Progenitor cell of endocrine pancreas (in vitro differentiated cells): ENCODE results near the gene GALNT16. TPM values are rescaled to one million over a fixed set of nuclear protein-coding genes. Genes with fewer than 3 reads are reported as not detected.

Source experiments
- DNase-seq: peaks from one replicate; pipeline ENCODE4 v3.0.0; 2021; ENCODE audit warnings: low spot score; ENCODE audit not compliant: unreplicated experiment
- H3K27ac Mint-ChIP-seq: 2 replicates; pipeline ENCODE4 v1.8.0; 2021; ENCODE audit warnings: mild to moderate bottlenecking, moderate library complexity, mixed read lengths
- H3K27me3 Mint-ChIP-seq: 2 replicates; pipeline ENCODE4 v1.8.0; 2021; ENCODE audit warnings: mixed read lengths
- H3K36me3 Mint-ChIP-seq: 2 replicates; pipeline ENCODE4 v1.8.0; 2022; ENCODE audit warnings: mixed read lengths; ENCODE audit not compliant: insufficient read depth
- H3K4me1 Mint-ChIP-seq: 2 replicates; pipeline ENCODE4 v1.8.0; 2021; ENCODE audit warnings: low read depth, mixed read lengths
- H3K4me3 Mint-ChIP-seq: 2 replicates; pipeline ENCODE4 v1.8.0; 2021; ENCODE audit warnings: low read depth, mild to moderate bottlenecking, moderate library complexity, mixed read lengths
- H3K9me3 Mint-ChIP-seq: 2 replicates; pipeline ENCODE4 v1.8.0; 2021; ENCODE audit warnings: low read depth, mixed read lengths
- total RNA-seq: library from RNA; stranded (reverse); gene quantifications from 2 replicates; pipeline ENCODE4 v1.2.1, GENCODE V29; 2021
- TF ChIP-seq, protein P1 (sequence below): fragments of 200-600 bp; sonication (generic); IDR thresholded peaks from one replicate; pipeline ENCODE4 v1.5.0; 2021; ENCODE audit warnings: antibody characterized with exemption, mild to moderate bottlenecking; ENCODE audit not compliant: unreplicated experiment

GALNT16 gene
- total RNA-seq, 1 donor from 2014 or later, result 12.7 TPM

- TF ChIP-seq, protein P1, sequence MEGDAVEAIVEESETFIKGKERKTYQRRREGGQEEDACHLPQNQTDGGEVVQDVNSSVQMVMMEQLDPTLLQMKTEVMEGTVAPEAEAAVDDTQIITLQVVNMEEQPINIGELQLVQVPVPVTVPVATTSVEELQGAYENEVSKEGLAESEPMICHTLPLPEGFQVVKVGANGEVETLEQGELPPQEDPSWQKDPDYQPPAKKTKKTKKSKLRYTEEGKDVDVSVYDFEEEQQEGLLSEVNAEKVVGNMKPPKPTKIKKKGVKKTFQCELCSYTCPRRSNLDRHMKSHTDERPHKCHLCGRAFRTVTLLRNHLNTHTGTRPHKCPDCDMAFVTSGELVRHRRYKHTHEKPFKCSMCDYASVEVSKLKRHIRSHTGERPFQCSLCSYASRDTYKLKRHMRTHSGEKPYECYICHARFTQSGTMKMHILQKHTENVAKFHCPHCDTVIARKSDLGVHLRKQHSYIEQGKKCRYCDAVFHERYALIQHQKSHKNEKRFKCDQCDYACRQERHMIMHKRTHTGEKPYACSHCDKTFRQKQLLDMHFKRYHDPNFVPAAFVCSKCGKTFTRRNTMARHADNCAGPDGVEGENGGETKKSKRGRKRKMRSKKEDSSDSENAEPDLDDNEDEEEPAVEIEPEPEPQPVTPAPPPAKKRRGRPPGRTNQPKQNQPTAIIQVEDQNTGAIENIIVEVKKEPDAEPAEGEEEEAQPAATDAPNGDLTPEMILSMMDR, result no peak
- H3K27ac Mint-ChIP-seq, result no peak overlapping the region
Observed at GRCh38 chr14:69237584-69237983, 22.4 kb upstream of the GALNT16 start.

DNA sequence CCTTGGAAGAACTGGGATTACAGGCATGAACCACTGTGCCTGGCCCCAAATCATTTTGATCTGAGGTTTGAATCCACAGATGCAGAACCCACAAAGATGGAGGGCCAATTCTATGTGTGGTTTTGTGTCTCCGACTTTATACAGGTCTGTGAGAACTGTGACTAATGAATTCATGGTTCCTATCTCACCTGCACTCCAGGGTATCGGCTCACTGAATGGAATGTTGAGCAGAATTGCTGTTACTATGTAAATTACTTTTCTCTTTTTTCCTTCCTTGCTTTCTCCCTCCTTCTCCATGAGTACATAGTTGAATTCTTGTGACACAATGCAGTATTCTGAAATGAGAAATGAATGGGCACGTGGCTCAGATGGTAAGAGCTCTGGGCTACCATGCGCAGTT is 21.1 kb upstream of the GALNT16 start:
- Mint-ChIP-seq H3K27me3 (no peaks in the 10 kb centered on the region), H3K9me3 (no peaks in the 10 kb centered on the region), H3K27ac (no peak overlapping the region), H3K36me3 (peaks cover 17% of the 10 kb centered on the region), H3K4me3 (no peak overlapping the region), H3K4me1 (no peaks in the 10 kb centered on the region)
- TF ChIP-seq, protein P1, result no peak
- no peak for DNase-seq

More at GRCh38 chr14:69237584-69237983, 22.4 kb upstream of the GALNT16 start:
- Mint-ChIP-seq H3K36me3 (peaks cover 19% of the 10 kb centered on the region), H3K9me3 (no peaks in the 10 kb centered on the region), H3K4me3 (no peak overlapping the region), H3K27me3 (no peaks in the 10 kb centered on the region), H3K4me1 (no peaks in the 10 kb centered on the region)
- no peak for DNase-seq

DNA sequence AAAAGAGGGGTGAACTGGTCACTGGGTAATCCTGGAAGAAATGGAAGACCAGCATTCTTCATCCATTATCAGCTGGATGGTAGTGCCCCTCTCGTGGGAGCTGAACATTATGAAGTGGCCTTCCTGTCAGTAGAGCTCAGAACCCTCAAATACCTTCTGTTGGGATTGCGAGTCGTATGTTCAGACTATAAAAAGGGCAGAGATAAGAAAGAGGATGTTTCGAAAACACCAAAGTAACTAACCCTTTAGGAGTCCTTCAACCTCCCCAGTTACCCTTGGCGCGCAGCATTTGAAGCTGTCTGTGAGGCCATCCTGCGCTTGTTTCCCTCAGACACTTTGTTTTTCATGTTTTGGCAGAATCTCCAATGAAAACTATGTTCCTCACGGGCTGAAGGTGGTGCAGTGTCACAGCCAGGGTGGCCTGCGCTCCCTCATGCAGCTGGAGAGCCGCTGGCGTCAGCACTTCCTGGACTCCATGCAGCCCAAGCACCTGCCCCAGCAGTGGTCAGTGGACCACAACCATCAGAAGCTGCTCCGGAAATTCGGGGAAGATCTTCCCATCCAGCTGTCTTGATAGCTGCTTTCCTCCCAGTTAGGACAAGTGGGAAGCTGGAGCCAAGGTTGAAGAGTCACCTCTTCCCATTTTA is 19.3 kb upstream of the GALNT16 start:
- no peaks in the 10 kb centered on the region for H3K4me1 Mint-ChIP-seq
- H3K27me3 Mint-ChIP-seq, result no peaks in the 10 kb centered on the region
- no peaks in the 10 kb centered on the region for H3K9me3 Mint-ChIP-seq
- no peak for DNase-seq
- no peak overlapping the region for H3K27ac Mint-ChIP-seq
- H3K36me3 Mint-ChIP-seq, result peaks cover 12% of the 10 kb centered on the region
- H3K4me3 Mint-ChIP-seq, result no peak overlapping the region
- TF ChIP-seq, protein P1, result no peak

GRCh38 chr14:69241577-69241976 is 18.4 kb upstream of the GALNT16 start:
- no peak overlapping the region for H3K27ac Mint-ChIP-seq
- TF ChIP-seq, protein P1, result no peak
- H3K27me3 Mint-ChIP-seq, result no peaks in the 10 kb centered on the region
- no peak overlapping the region for H3K4me3 Mint-ChIP-seq
- DNase-seq, result no peak
- H3K36me3 Mint-ChIP-seq, result peaks cover 12% of the 10 kb centered on the region
- no peaks in the 10 kb centered on the region for H3K9me3 Mint-ChIP-seq
- H3K4me1 Mint-ChIP-seq, result no peaks in the 10 kb centered on the region

GRCh38 chr14:69242311-69243224 is 17.4 kb upstream of the GALNT16 start:
- peak; percentile 31 for DNase-seq
- Mint-ChIP-seq H3K4me1 (no peaks in the 10 kb centered on the region), H3K27me3 (no peaks in the 10 kb centered on the region), H3K36me3 (peaks cover 12% of the 10 kb centered on the region), H3K4me3 (no peak overlapping the region), H3K27ac (no peak overlapping the region), H3K9me3 (no peaks in the 10 kb centered on the region)
- TF ChIP-seq, protein P1, result peak; percentile 87
